Measurements from ENCODE around the gene PTGFRN.

The PTGFRN gene

GRCh38 chr1:116911188-116911553 lies 1.5 kb downstream of the PTGFRN start:
- H3K9me3 ChIP-seq (ENCODE audit: control insufficient read depth, low read length) = no peaks in the 10 kb centered on the region
- no peaks in the 10 kb centered on the region for H3K27me3 ChIP-seq (ENCODE audit: control insufficient read depth, insufficient read depth, low read length)
- peaks cover 27% of the 10 kb centered on the region for H3K4me1 ChIP-seq (ENCODE audit: control insufficient read depth, insufficient read depth, low read length)
- peak overlapping the region; percentile 82 for H3K9ac ChIP-seq (ENCODE audit: low read length)
- no peaks in the 10 kb centered on the region for H3K36me3 ChIP-seq (ENCODE audit: control insufficient read depth, insufficient read depth, low read length)
- peak overlapping the region; percentile 5 for H3K4me3 ChIP-seq (ENCODE audit: low read length)

GRCh38 chr1:116911779-116912469 lies 2.2 kb downstream of the PTGFRN start:
- H3K9me3 ChIP-seq (ENCODE audit: control insufficient read depth, low read length) = no peaks in the 10 kb centered on the region
- peak overlapping the region; percentile 82 for H3K9ac ChIP-seq (ENCODE audit: low read length)
- no peaks in the 10 kb centered on the region for H3K27me3 ChIP-seq (ENCODE audit: control insufficient read depth, insufficient read depth, low read length)
- no peaks in the 10 kb centered on the region for H3K36me3 ChIP-seq (ENCODE audit: control insufficient read depth, insufficient read depth, low read length)
- peaks cover 35% of the 10 kb centered on the region for H3K4me1 ChIP-seq (ENCODE audit: control insufficient read depth, insufficient read depth, low read length)
- H3K4me3 ChIP-seq (ENCODE audit: low read length) = no peak overlapping the region

DNA sequence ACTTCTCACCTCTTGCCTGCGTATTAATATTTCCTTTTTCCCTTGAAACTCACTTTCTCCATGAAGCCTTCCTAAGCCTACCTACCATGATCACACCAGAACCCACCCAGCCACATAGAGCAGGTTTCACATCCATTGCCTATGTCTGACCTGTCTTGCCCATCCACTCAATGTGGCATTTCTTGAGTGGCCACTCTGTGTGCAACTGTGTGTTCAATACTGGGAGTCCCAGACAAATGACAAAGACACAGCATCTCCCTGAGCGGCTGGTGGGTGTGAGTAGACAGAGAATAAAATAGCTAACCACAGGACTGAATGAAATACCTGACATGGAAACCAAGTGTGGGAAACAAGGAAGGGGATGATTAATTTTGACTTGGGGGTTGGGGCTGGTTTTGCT lies 3.1 kb downstream of the PTGFRN start:
- no peak overlapping the region for H3K4me3 ChIP-seq (ENCODE audit: low read length)
- peaks cover 43% of the 10 kb centered on the region for H3K4me1 ChIP-seq (ENCODE audit: control insufficient read depth, insufficient read depth, low read length)
- no peaks in the 10 kb centered on the region for H3K27me3 ChIP-seq (ENCODE audit: control insufficient read depth, insufficient read depth, low read length)
- H3K36me3 ChIP-seq (ENCODE audit: control insufficient read depth, insufficient read depth, low read length) = no peaks in the 10 kb centered on the region
- no peak overlapping the region for H3K9ac ChIP-seq (ENCODE audit: low read length)
- H3K9me3 ChIP-seq (ENCODE audit: control insufficient read depth, low read length) = no peaks in the 10 kb centered on the region

DNA sequence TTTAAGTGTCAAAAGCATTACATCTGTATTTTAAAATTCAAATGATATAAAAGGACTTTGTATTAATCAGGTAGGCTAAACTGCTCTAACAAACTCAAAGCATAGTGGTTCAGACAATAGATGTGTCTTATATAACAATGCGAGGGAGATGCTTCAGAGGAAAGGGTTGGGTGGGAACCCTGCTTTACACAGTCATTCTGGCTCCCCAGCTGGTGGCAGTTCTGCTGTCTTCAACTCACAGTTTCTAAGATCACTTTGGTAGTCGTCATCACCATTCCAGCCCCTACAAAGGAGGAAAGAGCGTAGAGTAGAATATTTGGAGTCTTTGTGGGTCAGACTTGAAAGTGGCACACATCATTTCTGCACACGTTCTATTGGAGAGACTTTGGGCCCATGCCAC lies 4.2 kb downstream of the PTGFRN start:
- Histone ChIP-seq H3K36me3 (ENCODE audit: control insufficient read depth, insufficient read depth, low read length) (no peaks in the 10 kb centered on the region), H3K27me3 (ENCODE audit: control insufficient read depth, insufficient read depth, low read length) (no peaks in the 10 kb centered on the region), H3K9me3 (ENCODE audit: control insufficient read depth, low read length) (no peaks in the 10 kb centered on the region), H3K9ac (ENCODE audit: low read length) (no peak overlapping the region), H3K4me3 (ENCODE audit: low read length) (no peak overlapping the region), H3K4me1 (ENCODE audit: control insufficient read depth, insufficient read depth, low read length) (peaks cover 52% of the 10 kb centered on the region)

DNA sequence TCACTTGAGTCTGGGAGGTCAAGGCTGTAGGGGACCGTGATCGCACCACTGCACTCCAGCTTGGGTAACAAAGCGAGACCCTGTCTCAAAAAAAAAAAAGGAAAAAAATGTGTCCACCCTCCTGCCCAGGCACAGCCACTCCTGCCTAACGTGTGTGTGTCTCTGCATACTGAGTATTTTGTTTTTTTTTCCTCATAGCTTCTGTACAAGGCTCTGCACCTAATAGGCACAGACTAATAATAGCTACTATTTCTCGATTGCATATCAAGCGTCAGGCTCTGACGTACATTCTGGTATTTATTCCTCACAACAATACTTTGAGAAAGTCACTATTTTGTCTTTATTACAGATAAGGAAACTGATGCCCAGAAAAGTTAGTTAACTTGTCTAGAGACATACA lies 5.0 kb downstream of the PTGFRN start:
- peaks cover 59% of the 10 kb centered on the region for H3K4me1 ChIP-seq (ENCODE audit: control insufficient read depth, insufficient read depth, low read length)
- H3K36me3 ChIP-seq (ENCODE audit: control insufficient read depth, insufficient read depth, low read length) = no peaks in the 10 kb centered on the region
- no peaks in the 10 kb centered on the region for H3K9me3 ChIP-seq (ENCODE audit: control insufficient read depth, low read length)
- H3K27me3 ChIP-seq (ENCODE audit: control insufficient read depth, insufficient read depth, low read length) = no peaks in the 10 kb centered on the region
- no peak overlapping the region for H3K4me3 ChIP-seq (ENCODE audit: low read length)
- H3K9ac ChIP-seq (ENCODE audit: low read length) = peak overlapping the region; percentile 2

DNA sequence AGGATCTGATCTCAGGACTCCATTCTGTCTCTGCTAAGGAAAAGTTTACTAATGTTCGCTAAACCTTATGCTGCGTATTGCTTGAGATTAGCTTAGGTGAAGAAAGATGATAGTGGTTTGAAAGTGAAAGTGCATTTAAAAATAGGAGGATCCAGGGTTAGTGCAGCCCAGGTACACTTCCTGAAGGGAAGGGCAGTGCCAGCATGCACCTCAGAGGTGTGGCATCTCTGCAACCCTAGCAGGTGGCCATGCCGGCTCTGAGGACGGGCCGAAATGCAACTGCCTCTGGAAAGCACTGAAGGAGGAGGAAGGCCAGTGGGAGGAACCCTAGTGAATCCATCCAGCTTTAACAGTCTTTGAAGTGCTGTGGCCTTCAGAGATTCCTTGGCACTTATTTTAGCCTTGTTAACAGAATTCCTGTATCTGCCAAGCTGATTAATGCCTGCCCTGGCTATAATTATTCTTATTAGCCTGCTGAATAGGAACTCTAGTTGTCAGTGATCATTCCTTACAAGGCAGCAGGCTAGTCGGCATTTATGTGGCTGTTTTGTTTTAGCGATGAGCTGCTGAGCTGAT lies 5.5 kb downstream of the PTGFRN start:
- Histone ChIP-seq H3K4me1 (ENCODE audit: control insufficient read depth, insufficient read depth, low read length) (peaks cover 64% of the 10 kb centered on the region), H3K4me3 (ENCODE audit: low read length) (no peak overlapping the region)

GRCh38 chr1:116916002-116916401 lies 6.3 kb downstream of the PTGFRN start:
- H3K4me1 ChIP-seq (ENCODE audit: control insufficient read depth, insufficient read depth, low read length) = peaks cover 68% of the 10 kb centered on the region
- no peak overlapping the region for H3K9ac ChIP-seq (ENCODE audit: low read length)
- H3K27me3 ChIP-seq (ENCODE audit: control insufficient read depth, insufficient read depth, low read length) = no peaks in the 10 kb centered on the region
- no peaks in the 10 kb centered on the region for H3K9me3 ChIP-seq (ENCODE audit: control insufficient read depth, low read length)
- H3K4me3 ChIP-seq (ENCODE audit: low read length) = no peak overlapping the region
- H3K36me3 ChIP-seq (ENCODE audit: control insufficient read depth, insufficient read depth, low read length) = no peaks in the 10 kb centered on the region

More for the DNA sequence above, 5.5 kb downstream of the PTGFRN start:
- Histone ChIP-seq H3K9ac (ENCODE audit: low read length) (peak overlapping the region; percentile 2), H3K9me3 (ENCODE audit: control insufficient read depth, low read length) (no peaks in the 10 kb centered on the region), H3K36me3 (ENCODE audit: control insufficient read depth, insufficient read depth, low read length) (no peaks in the 10 kb centered on the region), H3K27me3 (ENCODE audit: control insufficient read depth, insufficient read depth, low read length) (no peaks in the 10 kb centered on the region)

- Histone ChIP-seq H3K9me3 (ENCODE audit: control insufficient read depth, low read length) (no peaks in the 10 kb centered on the region), H3K27me3 (ENCODE audit: control insufficient read depth, insufficient read depth, low read length) (no peaks in the 10 kb centered on the region), H3K9ac (ENCODE audit: low read length) (no peak overlapping the region), H3K4me1 (ENCODE audit: control insufficient read depth, insufficient read depth, low read length) (peaks cover 68% of the 10 kb centered on the region), H3K4me3 (ENCODE audit: low read length) (no peak overlapping the region), H3K36me3 (ENCODE audit: control insufficient read depth, insufficient read depth, low read length) (no peaks in the 10 kb centered on the region)
Measured at GRCh38 chr1:116916533-116917445, 7.1 kb downstream of the PTGFRN start.

DNA sequence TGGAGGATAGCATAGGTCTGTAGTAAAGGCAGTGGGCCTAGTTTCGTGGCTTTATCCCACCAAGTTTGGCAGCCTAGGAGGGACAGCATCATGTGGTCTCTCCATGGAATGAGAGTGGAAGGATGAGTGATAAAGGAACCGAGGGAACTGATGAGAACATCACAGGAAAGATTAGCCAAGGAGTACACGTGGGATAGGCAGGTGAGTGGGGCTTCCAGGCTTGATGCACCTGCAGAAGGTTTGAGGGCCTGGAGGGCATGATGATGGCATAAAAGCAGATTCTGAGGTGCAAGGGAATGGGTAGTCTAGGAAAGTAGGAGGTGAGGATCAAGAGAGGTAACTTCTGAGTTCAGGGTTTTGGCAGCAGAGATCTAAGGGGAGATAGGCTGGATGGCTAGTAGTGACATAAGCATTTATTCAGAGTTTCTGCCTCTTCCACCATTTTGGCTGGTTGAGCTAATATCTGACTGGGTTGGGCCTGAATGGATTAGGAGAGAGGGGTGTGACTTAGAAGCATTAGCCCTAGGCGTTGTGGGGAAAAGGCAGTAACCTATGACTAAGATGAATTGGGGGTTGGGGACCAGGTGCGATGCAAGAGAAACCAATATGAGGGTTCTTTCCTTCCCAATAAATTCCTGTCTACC lies 9.1 kb downstream of the PTGFRN start:
- Histone ChIP-seq H3K9ac (ENCODE audit: low read length) (no peak overlapping the region), H3K4me3 (ENCODE audit: low read length) (no peak overlapping the region), H3K36me3 (ENCODE audit: control insufficient read depth, insufficient read depth, low read length) (no peaks in the 10 kb centered on the region), H3K27me3 (ENCODE audit: control insufficient read depth, insufficient read depth, low read length) (no peaks in the 10 kb centered on the region), H3K9me3 (ENCODE audit: control insufficient read depth, low read length) (no peaks in the 10 kb centered on the region), H3K4me1 (ENCODE audit: control insufficient read depth, insufficient read depth, low read length) (peaks cover 78% of the 10 kb centered on the region)

- Histone ChIP-seq H3K4me3 (ENCODE audit: low read length) (no peak overlapping the region), H3K4me1 (ENCODE audit: control insufficient read depth, insufficient read depth, low read length) (peaks cover 78% of the 10 kb centered on the region), H3K36me3 (ENCODE audit: control insufficient read depth, insufficient read depth, low read length) (no peaks in the 10 kb centered on the region), H3K9ac (ENCODE audit: low read length) (no peak overlapping the region), H3K9me3 (ENCODE audit: control insufficient read depth, low read length) (no peaks in the 10 kb centered on the region), H3K27me3 (ENCODE audit: control insufficient read depth, insufficient read depth, low read length) (no peaks in the 10 kb centered on the region)
Measured at GRCh38 chr1:116919802-116920201, 10.1 kb downstream of the PTGFRN start.

GRCh38 chr1:116920211-116920610 lies 10.5 kb downstream of the PTGFRN start:
- no peaks in the 10 kb centered on the region for H3K27me3 ChIP-seq (ENCODE audit: control insufficient read depth, insufficient read depth, low read length)
- H3K36me3 ChIP-seq (ENCODE audit: control insufficient read depth, insufficient read depth, low read length) = no peaks in the 10 kb centered on the region
- peaks cover 77% of the 10 kb centered on the region for H3K4me1 ChIP-seq (ENCODE audit: control insufficient read depth, insufficient read depth, low read length)
- no peaks in the 10 kb centered on the region for H3K9me3 ChIP-seq (ENCODE audit: control insufficient read depth, low read length)
- no peak overlapping the region for H3K9ac ChIP-seq (ENCODE audit: low read length)
- no peak overlapping the region for H3K4me3 ChIP-seq (ENCODE audit: low read length)
